HG02571 (cell line): Measurements from ENCODE around the gene GNG7.

Experiments
- ATAC-seq: cut with Tn5 transposase; IDR thresholded peaks from one replicate; pipeline ENCODE4 v1.9.1; 2021; ENCODE audit warnings: mild to moderate bottlenecking, moderate library complexity; ENCODE audit not compliant: unreplicated experiment

The GNG7 gene

DNA sequence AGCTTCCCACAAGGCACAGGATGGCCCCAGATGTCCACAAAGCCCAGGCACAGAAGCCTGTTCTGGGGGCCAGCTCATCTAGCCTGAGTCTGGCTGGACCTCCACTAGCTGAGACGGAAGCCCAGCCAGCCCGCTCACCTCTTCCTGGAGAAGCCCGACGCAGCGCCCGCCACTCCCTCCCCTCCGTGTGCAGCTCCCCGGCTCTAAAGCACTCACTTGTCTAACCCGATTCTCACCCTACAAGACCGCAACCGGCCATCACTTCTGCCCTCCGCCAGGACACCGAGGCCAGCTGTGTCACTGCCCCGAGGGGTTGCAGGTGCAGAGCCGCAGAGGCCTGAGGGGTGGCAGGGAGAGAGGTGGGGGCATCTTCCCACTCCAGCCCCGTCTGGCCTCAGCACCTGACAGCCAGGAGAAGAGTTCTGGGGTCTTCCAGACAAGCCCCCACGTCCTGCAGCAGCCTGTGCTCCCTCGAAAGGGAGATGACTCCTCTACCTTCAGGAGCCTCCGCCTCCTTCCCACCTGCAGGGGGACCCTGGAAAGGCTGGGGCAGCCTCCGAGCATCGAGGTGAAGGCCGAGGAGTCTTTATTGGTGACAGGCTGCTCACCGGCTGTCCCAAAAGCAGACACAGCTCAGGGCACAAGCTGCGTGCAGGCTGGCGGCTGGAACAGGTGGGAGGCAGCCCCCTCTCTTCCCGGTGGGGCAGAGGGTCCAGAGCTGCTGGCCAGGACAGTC is 24.6 kb upstream of the GNG7 start:
- ATAC-seq: no peak

DNA sequence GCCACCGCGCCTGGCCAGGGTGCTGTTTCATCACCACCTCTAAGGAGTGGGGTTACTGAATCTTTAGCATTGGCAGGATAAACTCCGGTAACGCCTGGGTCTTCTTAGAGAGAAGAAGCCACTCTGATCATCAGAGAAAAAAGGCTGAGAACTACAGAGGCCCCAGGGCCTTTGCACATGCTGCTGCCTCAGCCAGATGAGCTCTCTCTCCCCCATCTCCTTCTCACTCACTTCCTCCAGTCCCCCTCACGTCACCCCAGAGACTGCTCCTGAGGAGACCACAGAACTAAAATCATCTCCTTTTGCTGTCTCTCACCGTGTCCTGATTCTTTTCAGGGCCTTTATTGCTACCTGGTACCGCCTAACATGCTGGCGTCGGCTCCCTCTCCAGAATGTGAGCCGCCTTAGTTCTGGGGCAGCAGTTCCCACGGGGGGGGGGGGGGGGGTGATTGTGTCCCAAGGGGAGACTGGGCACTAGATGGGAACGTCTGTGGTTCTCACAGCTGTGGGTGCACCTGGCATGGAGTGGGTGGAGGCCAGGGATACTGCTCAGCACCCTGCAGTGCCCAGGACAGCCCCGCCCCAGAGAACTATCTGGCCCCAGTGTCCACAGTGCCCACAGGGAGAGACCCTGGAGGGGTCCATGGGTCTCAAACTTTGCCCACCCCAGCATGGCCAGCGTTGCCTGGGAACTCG is 23.8 kb upstream of the GNG7 start:
- no peak for ATAC-seq

DNA sequence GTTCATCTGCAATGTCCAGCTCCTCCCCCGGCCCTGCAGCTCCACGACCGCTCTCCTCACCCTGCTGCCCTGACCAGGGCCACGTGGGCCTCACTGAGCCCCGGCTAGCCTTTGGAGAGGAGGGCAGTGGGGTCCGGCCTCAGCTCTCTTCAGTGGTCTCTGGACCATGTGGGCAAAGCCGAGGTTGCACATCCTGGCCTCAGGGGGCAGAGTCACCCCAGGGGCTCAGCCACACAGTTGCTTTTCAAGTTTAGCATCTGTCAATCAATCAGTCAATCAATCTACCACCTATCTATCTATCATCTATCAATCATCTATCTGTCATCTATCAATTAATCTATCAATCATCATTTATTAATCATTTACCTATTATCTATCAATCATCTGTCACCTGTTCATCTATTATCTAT is 21.7 kb upstream of the GNG7 start:
- no peak for ATAC-seq

GRCh38 chr19:2723747-2724146 is 21.3 kb upstream of the GNG7 start:
- ATAC-seq: no peak

- ATAC-seq: no peak
Observed at GRCh38 chr19:2723345-2723715, 20.8 kb upstream of the GNG7 start.

DNA sequence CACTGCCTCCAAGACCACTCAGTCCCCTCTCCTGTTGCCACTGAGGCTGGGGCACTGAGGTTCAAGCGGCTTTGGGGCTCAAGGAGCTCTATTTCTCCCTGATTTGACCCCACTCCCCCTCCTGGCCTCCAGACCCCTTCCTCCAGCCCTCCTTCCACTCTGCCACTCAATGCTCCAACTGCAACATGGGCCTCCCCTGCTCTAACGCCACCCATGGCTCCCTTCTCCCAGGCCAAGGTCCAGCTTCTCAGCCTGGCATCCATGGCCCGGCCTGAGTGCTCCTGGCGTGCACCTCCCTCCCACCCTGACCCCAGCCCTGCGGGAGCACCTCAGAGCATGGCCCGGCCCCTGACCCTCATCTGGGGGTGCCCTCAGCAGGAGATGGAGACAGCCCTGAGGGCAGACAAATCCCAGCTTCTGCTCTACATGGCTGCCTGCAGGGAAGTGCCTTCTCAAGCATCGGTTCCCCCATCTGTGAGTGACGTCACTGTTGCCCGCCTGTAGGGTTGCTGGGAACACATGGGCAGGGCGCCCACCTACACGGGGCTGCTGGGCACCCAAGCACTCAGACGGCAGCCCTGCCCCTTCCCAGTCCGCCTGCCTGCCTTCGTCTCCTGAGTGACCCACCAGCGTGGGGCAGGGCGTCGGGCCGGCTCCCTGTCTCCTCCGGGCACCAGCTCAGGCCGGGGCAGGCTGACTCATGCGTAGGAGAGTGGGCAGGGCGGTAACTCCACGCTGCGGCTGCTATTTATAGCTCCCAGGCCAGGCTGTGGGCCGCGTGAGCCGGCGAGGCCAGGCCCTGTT is 20.2 kb upstream of the GNG7 start:
- no peak for ATAC-seq

DNA sequence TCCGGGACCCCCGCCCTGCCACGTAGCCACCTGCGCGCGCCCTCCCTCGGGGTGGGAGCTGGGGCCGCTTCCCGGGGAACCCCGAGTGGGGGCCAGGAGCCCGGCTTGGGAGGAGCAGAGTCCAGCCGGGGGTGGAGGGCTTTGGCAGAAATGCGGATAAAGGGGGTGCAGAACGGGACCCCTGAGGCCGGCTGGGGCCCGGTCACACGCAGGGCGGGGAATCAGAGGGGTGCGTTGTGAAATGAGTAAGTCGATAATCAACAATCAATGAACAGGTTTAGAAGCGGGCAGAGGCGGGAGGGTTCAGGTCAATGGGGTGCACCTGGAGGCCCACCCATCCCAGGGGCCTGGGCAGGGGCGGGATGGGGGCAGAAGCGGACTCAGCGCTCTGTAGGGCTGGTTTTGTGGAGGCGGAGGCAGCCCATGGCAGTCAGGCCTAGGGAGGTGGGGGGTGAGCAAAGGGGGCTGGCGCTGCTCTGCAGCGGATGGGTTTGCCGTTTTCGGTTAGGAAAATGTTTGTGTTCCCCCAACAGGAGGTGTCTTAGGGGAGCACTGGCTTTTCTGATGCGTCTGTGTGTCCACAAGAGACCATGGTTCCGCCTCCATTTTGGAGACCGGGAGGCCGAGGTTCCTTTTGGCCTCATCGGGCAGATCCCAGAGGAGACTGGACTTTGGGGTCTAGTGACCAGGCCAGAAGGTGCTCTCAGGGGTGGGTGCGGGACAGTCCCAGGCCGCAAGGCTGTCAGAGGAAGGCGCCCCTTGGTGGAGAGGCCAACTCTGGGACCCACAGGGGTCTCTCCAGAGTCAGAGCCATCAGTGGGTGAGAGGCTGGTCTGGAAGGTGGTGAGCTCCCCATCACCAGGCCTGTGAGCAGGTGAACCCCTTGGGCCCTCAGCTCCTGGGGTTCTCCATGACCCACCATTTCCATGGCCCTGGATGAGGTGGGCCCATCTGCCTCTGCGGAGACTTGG is 19.4 kb upstream of the GNG7 start:
- no peak for ATAC-seq

GRCh38 chr19:2720777-2721569 is 18.5 kb upstream of the GNG7 start, which contains the start of gene DIRAS1:
Gene DIRAS1, minus strand, starts transcription at chr19:2721372. Its CDS starts 3,566 bp downstream, at chr19:2717806.
- ATAC-seq: no peak

- no peak for ATAC-seq
Observed at GRCh38 chr19:2719920-2720776, 17.7 kb upstream of the GNG7 start.

- no peak for ATAC-seq
Observed at GRCh38 chr19:2719232-2719735, 16.8 kb upstream of the GNG7 start.

DNA sequence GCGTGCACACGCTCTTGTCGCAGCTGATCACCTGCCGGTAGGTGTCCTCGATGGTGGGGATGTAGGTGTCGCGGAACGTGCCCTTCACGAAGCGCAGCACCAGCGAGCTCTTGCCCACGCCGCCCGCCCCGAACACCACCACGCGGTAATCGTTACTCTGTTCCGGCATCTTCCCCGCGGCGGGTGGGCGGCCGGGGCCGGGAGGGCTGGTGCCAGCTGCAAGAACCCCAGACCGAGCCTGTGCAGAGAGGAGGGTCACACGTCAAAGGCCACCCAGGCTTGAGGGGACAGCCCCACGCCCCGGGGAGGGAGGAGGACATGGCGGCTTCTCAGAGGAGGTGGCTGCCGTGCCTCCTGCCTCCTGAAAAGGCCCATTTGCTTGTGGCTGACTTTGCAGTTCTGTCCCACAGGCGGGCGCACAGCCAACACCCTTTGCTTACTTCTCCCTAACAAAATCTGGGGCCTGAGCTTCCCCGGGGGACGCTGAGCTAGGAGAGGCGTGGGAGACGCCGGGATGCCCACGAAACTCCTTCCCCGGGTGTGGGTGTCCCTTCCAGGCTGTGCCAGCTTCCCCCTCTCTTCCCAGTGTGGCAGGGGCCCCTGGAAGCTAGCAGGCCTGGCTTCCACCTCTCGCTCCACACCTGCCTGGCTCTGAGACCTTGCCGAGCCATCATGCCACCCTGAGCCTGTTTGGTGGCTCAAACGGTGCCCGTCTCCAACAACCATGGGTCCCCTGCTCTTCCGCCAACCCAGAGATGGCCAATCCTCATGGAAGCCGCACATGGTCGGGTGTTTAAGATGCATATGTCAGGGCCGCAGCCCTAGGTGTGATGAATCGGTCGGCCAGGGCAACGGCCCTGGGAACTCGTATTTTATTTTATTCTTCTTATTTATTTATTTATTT is 15.4 kb upstream of the GNG7 start:
- no peak for ATAC-seq

- no peak for ATAC-seq
Observed at GRCh38 chr19:2716722-2717637, 14.5 kb upstream of the GNG7 start.

GRCh38 chr19:2716275-2716650 is 13.8 kb upstream of the GNG7 start:
- ATAC-seq: no peak

- ATAC-seq: no peak
Observed at GRCh38 chr19:2715470-2716274, 13.2 kb upstream of the GNG7 start.

- no peak for ATAC-seq
Observed at GRCh38 chr19:2714531-2715269, 12.2 kb upstream of the GNG7 start.
